ENCODE measurements around the gene DGKH. TPM values are rescaled to one million over a fixed set of nuclear protein-coding genes. Genes with fewer than 3 reads are reported as not detected.

DGKH gene
- total RNA-seq, 2 donors from 2014 or later, result 3.6 to 4.7 TPM

DNA sequence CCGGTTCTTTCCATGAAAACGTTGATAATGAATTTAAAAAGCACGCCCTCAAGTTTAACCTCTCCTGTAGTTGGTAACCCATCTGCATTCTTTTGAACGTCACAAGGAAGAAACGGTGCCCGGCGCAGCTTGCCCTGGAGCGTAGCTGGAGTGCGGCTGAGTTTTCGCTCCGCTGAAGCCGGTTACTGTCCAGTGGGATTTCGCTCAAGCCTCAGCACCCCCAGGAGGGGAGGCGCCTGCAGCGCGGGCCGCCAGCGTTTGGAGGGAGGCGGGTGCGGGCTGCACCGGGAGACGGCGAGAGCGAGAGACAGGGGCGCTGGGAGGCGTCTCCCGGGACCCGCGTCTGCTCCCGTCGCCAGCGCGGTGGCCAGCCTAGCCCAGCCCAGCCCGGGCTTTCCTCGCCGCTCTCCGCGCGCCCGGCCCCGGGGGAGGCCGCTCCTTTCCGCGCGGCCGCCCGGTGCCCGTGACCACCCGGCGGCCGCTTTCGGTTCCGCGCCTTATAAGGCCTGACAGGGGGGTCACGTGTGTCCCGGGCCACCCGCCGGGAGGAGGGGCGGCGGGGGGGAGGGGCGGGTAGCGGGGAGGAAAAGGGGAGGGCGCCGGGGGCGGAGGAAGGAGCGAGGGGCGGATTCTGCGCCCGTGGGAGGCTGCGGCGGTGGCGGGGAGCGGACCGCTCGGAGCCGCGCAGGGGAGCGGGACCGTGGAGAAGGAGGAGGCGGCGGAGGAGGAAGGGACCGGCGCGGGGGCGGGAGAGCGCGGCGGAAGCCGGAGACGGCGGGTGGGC lies 8.3 kb upstream of the DGKH start:
- TF ChIP-seq CTCF (IDR thresholded peaks at IDR 0.05) (peak in 1 of 7 experiments; percentile 10), POLR2A (IDR thresholded peaks at IDR 0.05) (peak; percentile 71 to 79 (median 75))
- peaks cover 22% of the 10 kb centered on the region for H3K4me1 ChIP-seq
- intact Hi-C loops (cut with DNase I), result loop anchor here (10.0 kb wide), 1 partner anchor 75 kb away; the partner anchor contains the start of gene VWA8
- peak overlapping the region; percentile 74 to 78 for H3K4me3 ChIP-seq
- H3K9me3 ChIP-seq, result no peaks in the 10 kb centered on the region
- peak; percentile 82 for ATAC-seq
- H3K27me3 ChIP-seq, result no peaks in the 10 kb centered on the region
- DNase-seq, result peak; percentile 85 to 91 (median 86)
- H3K27ac ChIP-seq, result peak overlapping the region; percentile 59 to 95 (median 90)
- H3K36me3 ChIP-seq (replicated peaks in 1 of 2; ENCODE audit: insufficient read depth in 1 of 2, low read depth in 2 of 2), result no peaks in the 10 kb centered on the region
- WGBS, 2 donors, result 1% methylated on average over 24 to 65 of the region's 91 CpGs

DNA sequence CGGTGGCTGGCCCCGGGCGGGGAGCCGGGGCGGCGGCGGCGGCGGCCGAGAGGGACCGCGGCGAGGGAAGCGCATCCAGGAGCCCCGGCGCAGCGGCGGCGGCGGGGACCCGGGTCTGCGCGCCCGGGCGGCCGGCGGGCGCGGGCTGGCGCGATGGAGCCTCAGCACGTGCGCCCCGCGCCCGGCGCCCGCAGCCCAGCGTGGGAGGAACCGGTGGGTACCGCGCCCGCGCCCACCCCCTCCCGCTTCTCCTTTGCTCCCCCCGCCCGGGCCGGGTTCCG lies 7.8 kb upstream of the DGKH start:
- Histone ChIP-seq H3K36me3 (replicated peaks in 1 of 2; ENCODE audit: insufficient read depth in 1 of 2, low read depth in 2 of 2) (no peaks in the 10 kb centered on the region), H3K27me3 (no peaks in the 10 kb centered on the region), H3K4me1 (peaks cover 22% of the 10 kb centered on the region), H3K27ac (peak overlapping the region in 3 of 4 donors; percentile 86 to 95 (median 94)), H3K9me3 (no peaks in the 10 kb centered on the region), H3K4me3 (peak overlapping the region in 1 of 2 donors; percentile 48)
- TF ChIP-seq POLR2A (IDR thresholded peaks at IDR 0.05), result no peak
- TF ChIP-seq CTCF (IDR thresholded peaks at IDR 0.05), result no peak
- ATAC-seq (no peak), DNase-seq (no peak)
- 0 to 1% methylated on average over 17 to 39 of the region's 49 CpGs for WGBS, 2 donors
- intact Hi-C loops (cut with DNase I), result loop anchor here (10.0 kb wide), 1 partner anchor 76 kb away; the partner anchor contains the start of gene VWA8

DNA sequence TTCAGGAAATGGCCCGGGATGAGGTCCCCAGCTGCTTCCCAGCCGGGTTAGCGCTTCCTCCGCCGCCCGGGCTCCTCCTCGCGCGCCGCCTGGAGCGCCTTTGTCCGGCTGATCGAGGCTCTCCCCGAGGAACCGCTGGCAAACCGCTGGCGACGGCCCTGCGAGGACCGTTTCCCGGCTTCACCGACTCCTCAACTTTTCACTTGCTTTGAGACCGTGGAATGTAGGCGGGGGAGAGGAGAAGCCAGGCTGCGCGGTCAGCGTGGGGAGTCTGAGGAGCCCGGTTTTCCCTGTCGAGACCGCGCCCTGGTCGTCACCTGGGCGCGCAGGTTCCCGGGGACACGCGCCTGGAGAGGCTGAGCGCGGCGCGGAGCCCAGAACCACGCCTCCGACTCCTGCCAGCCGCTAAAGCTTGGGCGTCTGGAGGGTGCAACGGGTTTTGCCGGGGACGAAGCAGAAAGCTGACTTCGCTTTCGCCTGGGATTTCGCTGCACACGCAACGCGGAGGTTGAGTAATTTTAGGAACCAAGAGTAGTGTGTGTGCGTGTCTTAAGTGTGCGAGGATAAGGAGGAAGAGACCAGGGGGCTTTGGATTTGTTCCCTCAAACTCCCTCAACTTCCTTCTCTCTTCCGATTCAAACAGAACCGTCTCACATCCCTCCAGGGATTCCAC lies 7.3 kb upstream of the DGKH start:
- DNase-seq (peak; percentile 28 to 58 (median 40)), ATAC-seq (peak; percentile 41)
- peaks cover 22% of the 10 kb centered on the region for H3K4me1 ChIP-seq
- peak overlapping the region; percentile 14 to 48 for H3K4me3 ChIP-seq
- H3K36me3 ChIP-seq (replicated peaks in 1 of 2; ENCODE audit: insufficient read depth in 1 of 2, low read depth in 2 of 2), result no peaks in the 10 kb centered on the region
- no peaks in the 10 kb centered on the region for H3K9me3 ChIP-seq
- peak overlapping the region in 3 of 4 donors; percentile 44 to 95 (median 94) for H3K27ac ChIP-seq
- no peaks in the 10 kb centered on the region for H3K27me3 ChIP-seq
- 0 to 1% methylated on average over 25 to 58 of the region's 58 CpGs for WGBS, 2 donors
- intact Hi-C loops (cut with DNase I), result loop anchor here (10.0 kb wide), 1 partner anchor 76 kb away; the partner anchor contains the start of gene VWA8
- TF ChIP-seq POLR2A (IDR thresholded peaks at IDR 0.05), result no peak

DNA sequence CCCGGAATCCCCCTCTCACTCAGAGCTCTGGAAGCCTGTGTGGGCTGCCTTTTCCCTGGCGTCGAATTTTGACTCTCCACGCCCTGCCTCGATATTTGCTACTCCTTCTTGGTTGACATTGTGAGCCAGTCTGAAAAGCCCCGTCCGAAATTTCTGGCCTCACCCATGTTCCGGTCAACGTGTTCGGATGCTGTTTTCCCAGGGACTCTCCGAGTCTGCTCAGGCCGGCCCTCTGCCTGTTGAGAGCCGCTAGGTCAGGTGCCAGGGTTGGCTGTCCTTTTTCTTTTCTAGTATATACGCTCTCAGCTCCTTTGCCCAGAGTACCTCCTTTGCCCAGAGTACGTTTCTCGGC lies 6.8 kb upstream of the DGKH start:
- ATAC-seq, result peak; percentile 30
- DNase-seq, result peak; percentile 45 to 61 (median 57)
- intact Hi-C loops (cut with DNase I), result loop anchor here (10.0 kb wide), 1 partner anchor 77 kb away; the partner anchor contains the start of gene VWA8
- TF ChIP-seq CTCF (IDR thresholded peaks at IDR 0.05) (peak in 4 of 7 experiments; percentile 36 to 57 (median 48)), POLR2A (IDR thresholded peaks at IDR 0.05) (no peak)
- Histone ChIP-seq H3K36me3 (replicated peaks in 1 of 2; ENCODE audit: insufficient read depth in 1 of 2, low read depth in 2 of 2) (no peaks in the 10 kb centered on the region), H3K9me3 (no peaks in the 10 kb centered on the region), H3K27ac (peak overlapping the region in 3 of 4 donors; percentile 44 to 95 (median 94)), H3K4me1 (peaks cover 22% of the 10 kb centered on the region), H3K27me3 (no peaks in the 10 kb centered on the region), H3K4me3 (no peak overlapping the region)
- 3 to 4% methylated on average over 16 of the region's 16 CpGs for WGBS, 2 donors

DNA sequence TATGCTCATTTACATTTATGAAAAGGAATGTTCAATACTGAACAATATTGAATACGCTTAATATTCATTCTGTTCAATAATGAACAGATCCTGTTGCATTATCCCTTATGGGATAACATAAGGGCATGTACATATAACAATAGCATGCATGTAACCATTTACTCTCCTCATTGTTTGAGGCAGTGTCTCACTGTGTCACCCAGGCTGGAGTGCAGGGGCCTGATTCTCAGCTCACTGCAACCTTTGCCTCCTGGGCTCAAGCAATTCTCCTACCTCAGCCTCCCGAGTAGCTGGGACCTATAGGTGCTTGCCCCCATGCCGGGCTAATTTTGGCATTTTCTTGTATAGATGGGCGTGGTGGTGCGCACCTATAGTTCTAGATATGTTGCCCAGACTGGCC lies 4.8 kb upstream of the DGKH start:
- no peak overlapping the region for H3K4me3 ChIP-seq
- ATAC-seq, result no peak
- no peak overlapping the region for H3K27ac ChIP-seq
- TF ChIP-seq CTCF (IDR thresholded peaks at IDR 0.05) (no peak), POLR2A (IDR thresholded peaks at IDR 0.05) (no peak)
- H3K9me3 ChIP-seq, result no peaks in the 10 kb centered on the region
- H3K27me3 ChIP-seq, result no peaks in the 10 kb centered on the region
- intact Hi-C loops (cut with DNase I), result loop anchor here (10.0 kb wide), 1 partner anchor 79 kb away; the partner anchor contains the start of gene VWA8
- DNase-seq, result no peak
- WGBS, 2 donors, result 90 to 97% methylated on average over 5 of the region's 5 CpGs
- H3K4me1 ChIP-seq, result peaks cover 39% of the 10 kb centered on the region
- H3K36me3 ChIP-seq (replicated peaks in 1 of 2; ENCODE audit: insufficient read depth in 1 of 2, low read depth in 2 of 2), result no peaks in the 10 kb centered on the region

Data from body of pancreas (tissue), 4 donors.